GM06990 (cell line): Measurements from ENCODE around the gene NAV3.

Experiments
- DNase-seq: peaks from one replicate; pipeline ENCODE4 v3.0.0-alpha.2; 2011; ENCODE audit not compliant: insufficient read length; ENCODE audit errors: extremely low read depth
- H3K27me3 ChIP-seq: replicated peaks from 2 replicates; pipeline ENCODE4 v1.6.0; 2011; ENCODE audit warnings: low read length; ENCODE audit not compliant: control insufficient read depth, insufficient read depth
- H3K36me3 ChIP-seq: 2 replicates; pipeline ENCODE4 v1.5.1; 2011; ENCODE audit warnings: low read length; ENCODE audit not compliant: control insufficient read depth, insufficient read depth
- H3K4me3 ChIP-seq: replicated peaks from 2 replicates; pipeline ENCODE4 v1.5.1; 2011; ENCODE audit warnings: low read depth, mild to moderate bottlenecking, control low read depth, low read length
- CTCF ChIP-seq: IDR thresholded peaks from 2 replicates; pipeline ENCODE4 v1.5.1; 2011; ENCODE audit warnings: low read length, control low read depth, mild to moderate bottlenecking, inconsistent platforms; ENCODE audit not compliant: insufficient read depth, poor library complexity, severe bottlenecking

Gene NAV3

GRCh38 chr12:77833329-77833728 lies 2.6 kb downstream of the NAV3 start:
- no peak overlapping the region for H3K4me3 ChIP-seq
- no peaks in the 10 kb centered on the region for H3K36me3 ChIP-seq
- DNase-seq = no peak
- H3K27me3 ChIP-seq = no peaks in the 10 kb centered on the region
- TF ChIP-seq CTCF = no peak

GRCh38 chr12:77834618-77835017 lies 3.9 kb downstream of the NAV3 start:
- TF ChIP-seq CTCF = no peak
- DNase-seq = no peak
- Histone ChIP-seq H3K36me3 (no peaks in the 10 kb centered on the region), H3K27me3 (no peaks in the 10 kb centered on the region), H3K4me3 (no peak overlapping the region)

DNA sequence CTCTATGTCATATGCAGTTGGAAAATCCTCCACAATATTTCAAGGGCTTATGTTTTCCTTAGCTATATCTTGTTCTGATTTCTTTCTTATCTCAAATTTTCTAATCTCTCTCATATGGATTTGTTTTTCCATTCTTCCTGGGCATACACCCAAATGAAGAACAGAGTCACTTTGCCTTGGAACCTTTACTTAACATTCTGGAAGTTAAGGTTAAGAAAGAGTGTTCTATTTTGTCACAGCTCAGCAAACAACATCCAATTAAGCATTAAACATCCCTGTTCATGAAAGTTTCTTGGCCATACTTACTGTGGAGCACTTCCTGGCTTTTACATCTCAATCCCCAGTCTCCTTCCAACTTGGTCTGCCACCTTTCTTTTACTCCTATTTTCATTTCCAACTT lies 5.3 kb downstream of the NAV3 start:
- TF ChIP-seq CTCF = no peak
- Histone ChIP-seq H3K4me3 (no peak overlapping the region), H3K36me3 (no peaks in the 10 kb centered on the region), H3K27me3 (no peaks in the 10 kb centered on the region)
- no peak for DNase-seq

GRCh38 chr12:77837876-77838291 lies 7.2 kb downstream of the NAV3 start:
- no peaks in the 10 kb centered on the region for H3K27me3 ChIP-seq
- H3K36me3 ChIP-seq = no peaks in the 10 kb centered on the region
- no peak overlapping the region for H3K4me3 ChIP-seq
- no peak for DNase-seq
- TF ChIP-seq CTCF = no peak

DNA sequence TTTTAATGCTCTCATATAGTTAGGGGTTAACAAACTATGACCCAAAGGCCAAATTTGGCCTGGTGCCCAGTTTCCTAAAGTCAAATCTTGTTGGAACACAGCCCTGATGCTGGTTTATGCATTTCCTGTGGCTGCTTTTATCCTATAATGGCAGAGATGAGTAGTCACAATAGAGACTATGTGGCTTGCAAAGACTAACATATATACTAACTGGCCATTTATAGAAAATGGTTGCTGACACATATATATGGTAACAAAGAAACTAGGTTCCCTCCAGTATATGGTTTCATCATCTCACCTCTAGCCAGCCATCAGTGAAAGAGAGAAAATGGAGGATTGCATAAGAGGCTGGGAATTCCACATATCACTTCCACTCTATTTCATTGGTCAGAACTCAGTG lies 10.8 kb downstream of the NAV3 start:
- no peak for DNase-seq
- H3K36me3 ChIP-seq = no peaks in the 10 kb centered on the region
- H3K4me3 ChIP-seq = no peak overlapping the region
- TF ChIP-seq CTCF = no peak
- H3K27me3 ChIP-seq = no peaks in the 10 kb centered on the region

- no peak overlapping the region for H3K4me3 ChIP-seq
- H3K27me3 ChIP-seq = no peaks in the 10 kb centered on the region
- DNase-seq = no peak
- TF ChIP-seq CTCF = no peak
- no peaks in the 10 kb centered on the region for H3K36me3 ChIP-seq
Observed at GRCh38 chr12:77842430-77842829, 11.7 kb downstream of the NAV3 start.
